ENCODE measurements around the gene GDF10.

GDF10 gene

GRCh38 chr10:47301833-47302232, 1.8 kb downstream of the GDF10 start:
- ATAC-seq = no peak
- no peak for TF ChIP-seq ARNTL (CRISPR knock-in tag; IDR thresholded peaks at IDR 0.05; ENCODE audit: borderline replicate concordance, low read depth)
- TF ChIP-seq ZNF8 (CRISPR knock-in tag; IDR thresholded peaks at IDR 0.05) = no peak
- no peak for TF ChIP-seq ISL1 (CRISPR knock-in tag; IDR thresholded peaks at IDR 0.05)
- no peak for TF ChIP-seq TSHZ2 (CRISPR knock-in tag; IDR thresholded peaks at IDR 0.05)
- TF ChIP-seq TOX (CRISPR knock-in tag; IDR thresholded peaks at IDR 0.05; ENCODE audit: borderline replicate concordance) = no peak
- no peak for TF ChIP-seq GLIS3 (CRISPR knock-in tag; IDR thresholded peaks at IDR 0.05)
- TF ChIP-seq ZNF565 (CRISPR knock-in tag; conservative IDR thresholded peaks at IDR 0.05; ENCODE audit: low read depth) = no peak
- TF ChIP-seq CREB5 (CRISPR knock-in tag; IDR thresholded peaks at IDR 0.05; ENCODE audit: low read depth) = no peak
- TF ChIP-seq PATZ1 (CRISPR knock-in tag; IDR thresholded peaks at IDR 0.05; ENCODE audit: borderline replicate concordance) = no peak
- no peak for TF ChIP-seq PPARA (CRISPR knock-in tag; IDR thresholded peaks at IDR 0.05; ENCODE audit: borderline replicate concordance)
- no peak for TF ChIP-seq CSRNP3 (CRISPR knock-in tag; IDR thresholded peaks at IDR 0.05)
- TF ChIP-seq OSR1 (CRISPR knock-in tag; IDR thresholded peaks at IDR 0.05) = no peak
- TF ChIP-seq BACH2 (CRISPR knock-in tag; IDR thresholded peaks at IDR 0.05; ENCODE audit: borderline replicate concordance) = no peak
- TF ChIP-seq RARB (CRISPR knock-in tag; IDR thresholded peaks at IDR 0.05) = no peak
- TF ChIP-seq SNAI2 (CRISPR knock-in tag; IDR thresholded peaks at IDR 0.05) = no peak
- no peak for TF ChIP-seq ZFP30 (CRISPR knock-in tag; IDR thresholded peaks at IDR 0.05)
- no peak for TF ChIP-seq ZFP3 (CRISPR knock-in tag; IDR thresholded peaks at IDR 0.05)
- no peak for TF ChIP-seq CSDC2 (CRISPR knock-in tag; IDR thresholded peaks at IDR 0.05)

GRCh38 chr10:47303105-47303504, 3.1 kb downstream of the GDF10 start:
- ATAC-seq = no peak
- TF ChIP-seq CREB5 (CRISPR knock-in tag; IDR thresholded peaks at IDR 0.05; ENCODE audit: low read depth) = no peak
- no peak for TF ChIP-seq ZC3H10 (CRISPR knock-in tag; IDR thresholded peaks at IDR 0.05)
- no peak for TF ChIP-seq ESRRG (CRISPR knock-in tag; IDR thresholded peaks at IDR 0.05)
- TF ChIP-seq POU6F1 (CRISPR knock-in tag; IDR thresholded peaks at IDR 0.05; ENCODE audit: borderline replicate concordance, low read depth) = no peak
- no peak for TF ChIP-seq ZNF565 (CRISPR knock-in tag; conservative IDR thresholded peaks at IDR 0.05; ENCODE audit: low read depth)
- TF ChIP-seq ISL1 (CRISPR knock-in tag; IDR thresholded peaks at IDR 0.05) = no peak
- no peak for TF ChIP-seq TCF4 (CRISPR knock-in tag; IDR thresholded peaks at IDR 0.05; ENCODE audit: borderline replicate concordance)
- no peak for TF ChIP-seq ZFP3 (CRISPR knock-in tag; IDR thresholded peaks at IDR 0.05)
- no peak for TF ChIP-seq CSDC2 (CRISPR knock-in tag; IDR thresholded peaks at IDR 0.05)
- TF ChIP-seq OSR1 (CRISPR knock-in tag; IDR thresholded peaks at IDR 0.05) = no peak
- no peak for TF ChIP-seq GLIS3 (CRISPR knock-in tag; IDR thresholded peaks at IDR 0.05)
- no peak for TF ChIP-seq RARB (CRISPR knock-in tag; IDR thresholded peaks at IDR 0.05)
- no peak for TF ChIP-seq ZNF8 (CRISPR knock-in tag; IDR thresholded peaks at IDR 0.05)
- TF ChIP-seq PATZ1 (CRISPR knock-in tag; IDR thresholded peaks at IDR 0.05; ENCODE audit: borderline replicate concordance) = no peak
- TF ChIP-seq BACH2 (CRISPR knock-in tag; IDR thresholded peaks at IDR 0.05; ENCODE audit: borderline replicate concordance) = no peak
- TF ChIP-seq SNAI2 (CRISPR knock-in tag; IDR thresholded peaks at IDR 0.05) = no peak
- no peak for TF ChIP-seq ZNF70 (CRISPR knock-in tag; IDR thresholded peaks at IDR 0.05)
